Nephron (organoid): ENCODE measurements around the gene LPAR1.
"Not testable (repeated sequence)": the region's sequence is repeated elsewhere in the genome, so short reads cannot be mapped to it uniquely, and the experiment has no call there.

Experiments used
- H3K27ac Mint-ChIP-seq, 3 experiments: 2 replicates each; pipeline ENCODE4 v1.8.0; 2020; ENCODE audit warnings: mixed read lengths in 3 of 3, mild to moderate bottlenecking in 2 of 3, moderate library complexity in 1 of 3
- H3K27me3 Mint-ChIP-seq: 2 replicates; pipeline ENCODE4 v1.8.0; 2021; ENCODE audit warnings: low read depth, mild to moderate bottlenecking, moderate library complexity, mixed read lengths
- H3K36me3 Mint-ChIP-seq: 2 replicates; pipeline ENCODE4 v1.8.0; 2020; ENCODE audit warnings: low read depth, mixed read lengths
- H3K4me1 Mint-ChIP-seq: 2 replicates; pipeline ENCODE4 v1.8.0; 2020; ENCODE audit warnings: mixed read lengths
- H3K4me3 Mint-ChIP-seq, 3 experiments: 2 replicates each; pipeline ENCODE4 v1.8.0; 2020; ENCODE audit warnings: mild to moderate bottlenecking in 3 of 3, mixed read lengths in 3 of 3, moderate library complexity in 2 of 3
- H3K9me3 Mint-ChIP-seq: 2 replicates; pipeline ENCODE4 v1.8.0; 2020; ENCODE audit warnings: mixed read lengths
- TF ChIP-seq, protein P1 (sequence below), 3 experiments: fragments of 200-600 bp; sonication (generic); IDR thresholded peaks; one replicate each; pipeline ENCODE4 v1.5.0; 2021; ENCODE audit warnings: antibody characterized with exemption in 3 of 3; ENCODE audit not compliant: unreplicated experiment in 3 of 3

The LPAR1 gene

DNA sequence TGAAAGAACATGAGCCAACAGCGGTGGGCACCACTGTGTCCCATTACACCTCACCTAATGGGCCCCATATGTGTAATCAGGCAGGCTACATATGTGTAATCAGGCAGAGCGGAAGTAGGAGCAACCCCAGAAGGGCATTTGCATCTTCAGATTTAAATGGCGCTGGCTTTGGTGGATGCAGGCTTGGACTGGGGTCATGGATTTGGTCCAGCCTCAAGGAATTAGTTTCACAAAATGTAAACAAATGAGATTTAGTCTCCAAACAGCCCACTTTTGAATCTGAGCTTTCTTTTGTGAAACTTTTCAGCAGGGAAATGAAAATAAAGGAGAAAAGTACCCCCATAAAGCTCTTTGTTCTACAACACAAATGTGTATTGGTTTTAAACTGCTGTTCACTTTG lies 161.3 kb downstream of the LPAR1 start:
- TF ChIP-seq, protein P1, sequence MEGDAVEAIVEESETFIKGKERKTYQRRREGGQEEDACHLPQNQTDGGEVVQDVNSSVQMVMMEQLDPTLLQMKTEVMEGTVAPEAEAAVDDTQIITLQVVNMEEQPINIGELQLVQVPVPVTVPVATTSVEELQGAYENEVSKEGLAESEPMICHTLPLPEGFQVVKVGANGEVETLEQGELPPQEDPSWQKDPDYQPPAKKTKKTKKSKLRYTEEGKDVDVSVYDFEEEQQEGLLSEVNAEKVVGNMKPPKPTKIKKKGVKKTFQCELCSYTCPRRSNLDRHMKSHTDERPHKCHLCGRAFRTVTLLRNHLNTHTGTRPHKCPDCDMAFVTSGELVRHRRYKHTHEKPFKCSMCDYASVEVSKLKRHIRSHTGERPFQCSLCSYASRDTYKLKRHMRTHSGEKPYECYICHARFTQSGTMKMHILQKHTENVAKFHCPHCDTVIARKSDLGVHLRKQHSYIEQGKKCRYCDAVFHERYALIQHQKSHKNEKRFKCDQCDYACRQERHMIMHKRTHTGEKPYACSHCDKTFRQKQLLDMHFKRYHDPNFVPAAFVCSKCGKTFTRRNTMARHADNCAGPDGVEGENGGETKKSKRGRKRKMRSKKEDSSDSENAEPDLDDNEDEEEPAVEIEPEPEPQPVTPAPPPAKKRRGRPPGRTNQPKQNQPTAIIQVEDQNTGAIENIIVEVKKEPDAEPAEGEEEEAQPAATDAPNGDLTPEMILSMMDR (IDR thresholded peaks at IDR 0.05; ENCODE audit: unreplicated experiment in 3 of 3) = no peak
- H3K4me1 Mint-ChIP-seq = peaks cover 36% of the 10 kb centered on the region
- peaks cover 7% of the 10 kb centered on the region for H3K36me3 Mint-ChIP-seq
- H3K27me3 Mint-ChIP-seq = no peaks in the 10 kb centered on the region
- no peak overlapping the region for H3K4me3 Mint-ChIP-seq
- H3K9me3 Mint-ChIP-seq = no peaks in the 10 kb centered on the region
- peak overlapping the region in 1 of 3 experiments; percentile 7 for H3K27ac Mint-ChIP-seq

DNA sequence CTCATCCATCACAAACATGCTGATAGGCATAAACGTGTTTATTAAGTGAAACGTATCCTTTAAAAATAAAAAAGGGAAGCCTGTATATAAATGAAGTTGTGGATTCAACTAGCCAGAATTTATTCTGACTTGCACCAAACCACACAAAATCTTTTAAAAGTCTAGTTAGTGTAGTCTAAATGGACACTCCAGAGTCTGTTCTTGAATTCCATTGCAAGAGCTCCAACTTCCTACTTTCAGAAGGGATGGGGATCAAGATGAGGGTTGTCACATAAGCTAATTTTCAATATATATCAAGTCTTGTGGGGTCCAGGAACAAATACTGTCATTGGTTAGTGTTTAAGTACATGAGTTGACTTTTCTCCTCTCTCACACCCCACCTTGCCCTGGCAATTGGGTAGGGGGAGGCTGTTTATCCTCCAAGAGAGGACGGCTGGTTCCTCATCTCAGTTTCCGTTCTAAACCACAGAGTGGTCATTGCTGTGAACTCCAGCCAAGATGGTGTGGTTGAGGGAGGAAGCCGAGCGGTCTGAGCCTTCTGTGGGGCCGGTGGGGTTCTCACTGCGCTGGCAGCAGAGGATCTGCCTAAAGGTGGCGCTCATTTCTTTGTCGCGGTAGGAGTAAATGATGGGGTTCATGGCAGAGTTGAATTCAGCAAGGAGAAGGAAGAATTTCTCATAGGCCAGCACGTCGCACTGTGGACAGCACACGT lies 163.2 kb downstream of the LPAR1 start:
- Mint-ChIP-seq H3K9me3 (no peaks in the 10 kb centered on the region), H3K27me3 (no peaks in the 10 kb centered on the region), H3K4me3 (no peak overlapping the region), H3K27ac (no peak overlapping the region), H3K4me1 (peaks cover 18% of the 10 kb centered on the region), H3K36me3 (peaks cover 14% of the 10 kb centered on the region)
- TF ChIP-seq, protein P1 (IDR thresholded peaks at IDR 0.05; ENCODE audit: unreplicated experiment in 3 of 3) = no peak

DNA sequence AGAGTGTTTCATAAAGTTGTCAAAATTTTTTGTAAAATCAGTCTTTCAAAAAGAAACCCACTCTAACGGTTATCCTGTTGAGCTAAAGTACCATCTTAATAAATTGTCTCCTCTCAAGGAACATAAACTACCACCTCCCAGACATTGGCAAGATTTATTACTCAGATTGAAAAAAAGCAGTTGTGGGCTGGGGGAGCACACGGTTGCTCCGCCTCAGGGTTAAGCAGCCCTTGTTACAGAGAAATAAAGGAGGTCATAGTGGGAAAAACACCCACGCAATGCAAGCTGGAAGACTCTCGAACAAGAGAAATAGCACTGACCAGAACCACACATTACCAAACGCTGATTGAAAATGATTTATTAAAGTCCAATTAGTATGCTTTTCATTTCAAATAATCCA lies 165.3 kb downstream of the LPAR1 start:
- Mint-ChIP-seq H3K27ac (peak overlapping the region in 1 of 3 experiments; percentile 46), H3K36me3 (peaks cover 20% of the 10 kb centered on the region), H3K27me3 (no peaks in the 10 kb centered on the region), H3K4me1 (peaks cover 4% of the 10 kb centered on the region), H3K4me3 (no peak overlapping the region), H3K9me3 (no peaks in the 10 kb centered on the region)
- TF ChIP-seq, protein P1 (IDR thresholded peaks at IDR 0.05; ENCODE audit: unreplicated experiment in 3 of 3) = no peak

DNA sequence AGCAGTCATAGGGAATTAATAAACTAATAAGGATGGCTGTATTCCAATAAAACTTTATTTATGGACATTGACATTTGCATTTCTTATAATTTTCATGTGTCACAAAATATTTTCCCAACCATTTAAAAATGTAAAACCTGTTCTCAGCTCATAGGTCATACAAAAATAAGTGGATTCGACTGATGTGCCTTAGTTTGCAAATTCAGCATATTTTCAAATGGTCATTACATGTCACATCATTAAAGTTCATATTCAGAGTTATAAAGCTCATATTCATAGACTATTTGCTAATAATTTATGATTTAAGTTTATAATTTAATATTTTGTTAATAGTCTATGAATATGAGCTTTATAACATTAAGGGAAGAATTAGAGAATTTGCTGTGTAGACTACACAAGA lies 166.5 kb downstream of the LPAR1 start:
- no peak overlapping the region for H3K27ac Mint-ChIP-seq
- H3K27me3 Mint-ChIP-seq = no peaks in the 10 kb centered on the region
- H3K9me3 Mint-ChIP-seq = no peaks in the 10 kb centered on the region
- H3K4me3 Mint-ChIP-seq = no peak overlapping the region
- TF ChIP-seq, protein P1 (IDR thresholded peaks at IDR 0.05; ENCODE audit: unreplicated experiment in 3 of 3) = no peak
- peaks cover 20% of the 10 kb centered on the region for H3K36me3 Mint-ChIP-seq
- H3K4me1 Mint-ChIP-seq = peaks cover 2% of the 10 kb centered on the region

GRCh38 chr9:110869931-110870330 lies 168.3 kb downstream of the LPAR1 start:
- Mint-ChIP-seq H3K27ac (no peak overlapping the region), H3K4me1 (no peaks in the 10 kb centered on the region), H3K36me3 (peaks cover 13% of the 10 kb centered on the region), H3K9me3 (peaks cover 6% of the 10 kb centered on the region), H3K4me3 (no peak overlapping the region), H3K27me3 (no peaks in the 10 kb centered on the region)
- TF ChIP-seq, protein P1 (IDR thresholded peaks at IDR 0.05; ENCODE audit: unreplicated experiment in 3 of 3) = no peak

GRCh38 chr9:110864011-110864410 lies 174.3 kb downstream of the LPAR1 start:
- no peak overlapping the region for H3K27ac Mint-ChIP-seq
- H3K4me3 Mint-ChIP-seq = no peak overlapping the region
- TF ChIP-seq, protein P1 (IDR thresholded peaks at IDR 0.05; ENCODE audit: unreplicated experiment in 3 of 3) = no peak
- peaks cover 37% of the 10 kb centered on the region for H3K9me3 Mint-ChIP-seq
- no peaks in the 10 kb centered on the region for H3K4me1 Mint-ChIP-seq
- peaks cover 19% of the 10 kb centered on the region for H3K36me3 Mint-ChIP-seq
- no peaks in the 10 kb centered on the region for H3K27me3 Mint-ChIP-seq

- Mint-ChIP-seq H3K9me3 (peaks cover 54% of the 10 kb centered on the region), H3K36me3 (peaks cover 23% of the 10 kb centered on the region)
- H3K4me1 Mint-ChIP-seq, H3K27ac Mint-ChIP-seq, H3K27me3 Mint-ChIP-seq, H3K4me3 Mint-ChIP-seq: not testable (repeated sequence)
These were observed 176.7 kb downstream of the LPAR1 start for GRCh38 chr9:110861370-110862110.
